Coronary artery (tissue), 2 donors: ENCODE results near the gene IFT122.
A peak's percentile ranks its signal among the peaks of the same experiment; 100 is the strongest.
"Not testable (repeated sequence)": the region's sequence is repeated elsewhere in the genome, so short reads cannot be mapped to it uniquely, and the experiment has no call there.

Source experiments
- DNase-seq: peaks from one replicate; pipeline ENCODE4 v3.0.0-alpha.2; 2017; ENCODE audit warnings: low spot score
- H3K27ac ChIP-seq, 2 donors: fragments of 200-600 bp; sonication (generic); one replicate each; pipeline ENCODE4 v1.5.1; 2016 to 2019
- H3K4me3 ChIP-seq: fragments of 200-600 bp; sonication (generic); 2 replicates; pipeline ENCODE4 v1.5.1; 2016; ENCODE audit warnings: mild to moderate bottlenecking, moderate library complexity
- CTCF ChIP-seq: fragments of 200-600 bp; sonication (generic); IDR thresholded peaks from one replicate; pipeline ENCODE4 v1.5.1; 2019; ENCODE audit warnings: antibody characterized with exemption

The IFT122 gene

GRCh38 chr3:129473067-129473768 lies 33.2 kb downstream of the IFT122 start:
- H3K27ac ChIP-seq, result no peak overlapping the region
- H3K4me3 ChIP-seq, result no peak overlapping the region
- DNase-seq, result no peak
- TF ChIP-seq CTCF, result no peak

DNA sequence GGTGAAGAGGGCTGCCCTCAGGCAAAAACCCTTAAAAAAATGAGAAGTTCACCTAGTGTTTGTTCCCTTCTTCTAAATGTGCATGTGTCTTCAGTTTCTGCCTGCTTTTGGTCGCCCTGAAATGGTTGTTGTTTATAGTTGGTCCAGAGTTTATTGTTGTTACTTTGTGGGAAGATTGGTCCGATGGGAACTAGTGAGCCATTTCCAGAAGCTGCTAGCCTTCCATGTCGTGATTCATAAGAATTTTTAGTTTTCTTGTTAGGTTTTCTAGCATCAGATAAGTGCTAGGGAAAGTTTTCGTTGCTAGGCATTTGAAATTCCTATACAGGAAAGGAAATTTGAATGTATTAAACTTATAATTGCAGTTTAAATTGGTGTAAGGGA lies 33.7 kb downstream of the IFT122 start:
- H3K4me3 ChIP-seq, result no peak overlapping the region
- TF ChIP-seq CTCF, result no peak
- DNase-seq, result no peak
- no peak overlapping the region for H3K27ac ChIP-seq

- no peak for DNase-seq
- H3K27ac ChIP-seq, result no peak overlapping the region
- no peak overlapping the region for H3K4me3 ChIP-seq
- no peak for TF ChIP-seq CTCF
Observed at GRCh38 chr3:129474984-129475804, 35.2 kb downstream of the IFT122 start.

DNA sequence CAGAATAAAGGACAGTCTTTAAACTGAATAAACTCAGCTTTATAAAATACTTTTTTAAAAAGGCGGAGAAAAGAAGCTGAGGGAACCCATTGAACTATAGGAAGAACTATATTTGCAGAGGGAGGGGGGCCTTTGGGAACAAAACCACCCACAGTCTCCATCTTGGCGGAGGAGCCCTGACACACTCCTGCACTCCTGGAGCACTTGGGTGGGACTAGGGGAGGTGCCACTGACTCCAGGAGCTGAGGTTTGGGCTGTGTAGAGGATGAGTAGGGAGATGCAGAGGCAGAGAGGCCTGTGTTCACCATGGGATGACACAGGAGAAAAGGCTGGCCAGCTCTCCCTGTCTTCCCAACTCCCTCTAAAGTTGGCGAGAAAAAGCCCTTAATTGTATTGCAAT lies 35.8 kb downstream of the IFT122 start:
- Histone ChIP-seq H3K4me3 (no peak overlapping the region), H3K27ac (no peak overlapping the region)
- TF ChIP-seq CTCF, result no peak
- DNase-seq, result no peak

- no peak overlapping the region for H3K27ac ChIP-seq
- no peak for DNase-seq
- no peak for TF ChIP-seq CTCF
- H3K4me3 ChIP-seq, result no peak overlapping the region
Observed at GRCh38 chr3:129476586-129476985, 36.6 kb downstream of the IFT122 start.

- H3K27ac ChIP-seq, result peak overlapping the region in 1 of 2 donors; percentile 61
- DNase-seq, H3K4me3 ChIP-seq: not testable (repeated sequence)
Observed at GRCh38 chr3:129481225-129481765, 41.3 kb downstream of the IFT122 start.

DNA sequence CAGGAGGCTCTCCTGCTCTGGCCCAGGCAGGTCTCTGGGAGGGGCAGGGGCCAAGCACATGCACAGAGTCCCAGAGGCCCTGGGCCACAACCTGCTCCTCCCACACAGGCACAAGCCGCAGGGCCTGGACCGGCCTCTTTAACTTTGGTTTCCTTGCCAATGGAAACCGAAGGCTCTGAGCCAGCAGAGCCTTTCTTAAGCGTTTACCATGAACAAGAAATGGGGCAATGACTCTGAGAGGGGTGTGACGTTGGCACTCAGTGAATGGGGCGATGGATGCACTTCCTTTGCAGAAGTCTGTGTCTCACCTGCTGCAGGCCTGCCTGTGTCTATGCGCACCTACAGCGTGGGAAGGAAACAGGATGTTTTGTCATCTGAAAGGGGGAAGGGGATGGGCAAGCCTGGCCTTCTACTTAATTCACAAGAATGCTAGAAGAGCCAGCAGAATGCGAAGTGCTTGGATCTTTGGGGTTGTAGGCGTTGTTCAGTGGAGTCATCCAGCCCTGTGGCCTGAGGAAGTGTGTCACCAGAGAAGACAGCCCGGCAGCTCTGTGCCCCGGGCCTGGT lies 41.8 kb downstream of the IFT122 start:
- peak; percentile 82 for DNase-seq
- Histone ChIP-seq H3K27ac (peak overlapping the region in 1 of 2 donors; percentile 61), H3K4me3 (no peak overlapping the region)
- TF ChIP-seq CTCF, result no peak
